Endothelial cell of umbilical vein (primary cell): ENCODE measurements around the gene TSPAN18. TPM values are rescaled to one million over a fixed set of nuclear protein-coding genes. Genes with fewer than 3 reads are reported as not detected.

Experiments used
- BruUV-seq: library from RNA; stranded (reverse); fragments of 400-500 nt; replicated peaks from 2 replicates; lab custom pipeline; 2021; lab: Mats Ljungman, UMichigan
- CTCF ChIA-PET: fragments of 300-600, 350-600 bp; sonication (Branson Sonifier 250); formaldehyde crosslinking; loops from one replicate; lab custom pipeline; 2021; ENCODE audit warnings: antibody characterized with exemption, inconsistent platforms; lab: Charles Lee
- POLR2A ChIA-PET: fragments of 300-600, 350-600 bp; sonication (Branson Sonifier 250); formaldehyde crosslinking; loops from one replicate; lab custom pipeline; 2021; ENCODE audit warnings: antibody characterized with exemption, inconsistent platforms; lab: Charles Lee
- DNase-seq: peaks from one replicate; pipeline ENCODE4 v3.0.0-alpha.2; 2011; ENCODE audit warnings: low read depth, low spot score
- FAIRE-seq: peaks from 2 replicates; lab custom pipeline; 2011; peaks lifted over from hg19 to GRCh38; lab: Jason Lieb, UNC
- H2AFZ ChIP-seq: 2 replicates; pipeline ENCODE4 v1.6.0; 2012; ENCODE audit warnings: low read depth, low read length, control low read depth, inconsistent platforms
- H3K27ac ChIP-seq: 2 replicates; pipeline ENCODE4 v1.5.1; 2011; ENCODE audit warnings: low read depth, mild to moderate bottlenecking, control low read depth, low read length, moderate library complexity; ENCODE audit not compliant: insufficient read depth
- H3K27me3 ChIP-seq, 2 experiments: 2 replicates each; pipeline versions ENCODE4 v1.6.0 to v1.6.1; 2011; ENCODE audit warnings: low read length in 2 of 2, mixed read lengths in 1 of 2; ENCODE audit not compliant: control insufficient read depth in 2 of 2, insufficient read depth in 2 of 2
- H3K36me3 ChIP-seq, 2 experiments: 2 replicates in 1 of 2; 3 replicates in 1 of 2; pipeline ENCODE4 v1.5.1; 2011; ENCODE audit warnings: low read length in 2 of 2, mild to moderate bottlenecking in 1 of 2, moderate library complexity in 1 of 2; ENCODE audit not compliant: control insufficient read depth in 2 of 2, insufficient read depth in 2 of 2; ENCODE audit errors: extremely low read depth in 1 of 2
- H3K4me1 ChIP-seq: 3 replicates; pipeline ENCODE4 v1.5.1; 2011; ENCODE audit warnings: mild to moderate bottlenecking, low read length; ENCODE audit not compliant: control insufficient read depth, insufficient read depth; ENCODE audit errors: extremely low read depth
- H3K4me2 ChIP-seq: 2 replicates; pipeline ENCODE4 v1.6.1; 2011; ENCODE audit warnings: low read length, control low read depth, mixed read lengths; ENCODE audit not compliant: insufficient read depth
- H3K4me3 ChIP-seq, 3 experiments: fragments of 200-600 bp in 1 of 3; sonication (generic), shearing (Covaris generic) in 1 of 3; replicated peaks in 1 of 3; 2 replicates each; pipeline ENCODE4 v1.5.1; 2011 to 2016; ENCODE audit warnings: control low read depth in 3 of 3, low read length in 3 of 3, mild to moderate bottlenecking in 2 of 3, inconsistent platforms in 1 of 3, low read depth in 1 of 3, moderate library complexity in 1 of 3; ENCODE audit not compliant: insufficient read depth in 1 of 3
- H3K79me2 ChIP-seq: 2 replicates; pipeline ENCODE4 v1.6.0; 2012; ENCODE audit warnings: low read length, inconsistent platforms; ENCODE audit not compliant: control insufficient read depth, insufficient read depth
- H3K9ac ChIP-seq: replicated peaks from 2 replicates; pipeline ENCODE3; 2011; ENCODE audit warnings: low read length, control low read depth; ENCODE audit not compliant: insufficient read depth; ENCODE audit errors: extremely low read depth
- H3K9me1 ChIP-seq: replicated peaks from 3 replicates; pipeline ENCODE4 v1.6.0; 2011; ENCODE audit warnings: mild to moderate bottlenecking, low read length; ENCODE audit not compliant: control insufficient read depth, insufficient read depth; ENCODE audit errors: extremely low read depth
- H3K9me3 ChIP-seq: replicated peaks from 2 replicates; pipeline ENCODE4 v1.5.1; 2012; ENCODE audit warnings: low read length, inconsistent platforms; ENCODE audit not compliant: control insufficient read depth, insufficient read depth
- H4K20me1 ChIP-seq: replicated peaks from 2 replicates; pipeline ENCODE3; 2011; ENCODE audit warnings: mild to moderate bottlenecking, low read length; ENCODE audit not compliant: control insufficient read depth, insufficient read depth; ENCODE audit errors: extremely low read depth
- CTCF ChIP-seq, 2 donors: IDR thresholded peaks; 1 replicate in 1 of 2; 2 replicates in 1 of 2; pipeline ENCODE4 v1.5.1; 2011; ENCODE audit warnings: low read length in 2 of 2, mild to moderate bottlenecking in 2 of 2, moderate library complexity in 2 of 2, control low read depth in 1 of 2, inconsistent platforms in 1 of 2, low read depth in 1 of 2; ENCODE audit not compliant: insufficient read depth in 1 of 2; ENCODE audit errors: extremely low read depth in 1 of 2
- EZH2 ChIP-seq: IDR thresholded peaks from 2 replicates; pipeline ENCODE4 v1.6.1; 2012; ENCODE audit warnings: borderline replicate concordance, low read depth, mild to moderate bottlenecking, moderate library complexity, low read length, inconsistent platforms; ENCODE audit not compliant: severe bottlenecking
- FOS ChIP-seq: IDR thresholded peaks from 2 replicates; pipeline ENCODE4 v1.6.1; 2011; ENCODE audit warnings: mild to moderate bottlenecking, low read length, moderate library complexity, borderline replicate concordance; ENCODE audit not compliant: insufficient read depth
- GATA2 ChIP-seq: IDR thresholded peaks from 2 replicates; pipeline ENCODE4 v1.7.0; 2011; ENCODE audit warnings: low read depth, mild to moderate bottlenecking, moderate library complexity, mixed read lengths, low read length; ENCODE audit not compliant: insufficient read length, insufficient read depth
- POLR2AphosphoS5 ChIP-seq: IDR thresholded peaks from 2 replicates; pipeline ENCODE4 v1.6.1; 2012; ENCODE audit warnings: low read depth, mild to moderate bottlenecking, control low read depth, low read length, moderate library complexity; ENCODE audit not compliant: insufficient read depth
- dilution Hi-C: fragments of 300-500 bp; cut with MboI; formaldehyde crosslinking; loops from one replicate; pipeline ENCODE4 v1.15.0; 2019; ENCODE audit warnings: low sequenced_read_pairs; ENCODE audit not compliant: extremely low pct_ligation_motif_present
- intact Hi-C: fragments of 100-400 bp; cut with micrococcal nuclease; formaldehyde crosslinking; loops from one replicate; pipeline ENCODE4 v1.10.0; 2022
- polyA plus RNA-seq, 4 experiments: library from polyadenylated mRNA; depleted of rRNA in 3 of 4; stranded (reverse) in 3 of 4; unstranded in 1 of 4; fragments of >200 nt; gene quantifications; 2 replicates each; pipeline versions ENCODE4 v1.2.1 to v1.2.3, GENCODE V29; 2011 to 2012; ENCODE audit warnings: missing spikeins in 1 of 4
- total RNA-seq: library from RNA; stranded (reverse); gene quantifications from 2 replicates; pipeline ENCODE4 v1.2.3, GENCODE V29; 2021

TSPAN18 gene
- total and polyA plus RNA-seq, 2 donors (not counting 3 experiments of a cell fraction or from before 2014, with no cell fraction given) = 32.2 to 118 TPM

- Histone ChIP-seq H2AFZ (no peak overlapping the region), H3K9me1 (no peaks in the 10 kb centered on the region), H3K4me2 (no peak overlapping the region), H3K79me2 (no peaks in the 10 kb centered on the region), H3K27me3 (peaks cover 2 to 9% of the 10 kb centered on the region in 2 experiments), H3K27ac (no peak overlapping the region), H3K4me1 (no peaks in the 10 kb centered on the region), H3K4me3 (no peak overlapping the region), H3K36me3 (no peaks in the 10 kb centered on the region), H3K9me3 (no peaks in the 10 kb centered on the region), H3K9ac (no peak overlapping the region), H4K20me1 (no peaks in the 10 kb centered on the region)
- ChIA-PET POLR2A (no interaction called here), CTCF (no interaction called here)
- DNase-seq (no peak), FAIRE-seq (no peak)
- no peak for TF ChIP-seq POLR2AphosphoS5
- no peak for TF ChIP-seq CTCF (IDR thresholded peaks at IDR 0.05; ENCODE audit: extremely low read depth in 1 of 2, insufficient read depth in 1 of 2, low read depth in 1 of 2, low read length in 2 of 2)
- TF ChIP-seq FOS = no peak
- no peak for TF ChIP-seq EZH2
- no peak for TF ChIP-seq GATA2
- intact Hi-C loops (no loop called here), dilution Hi-C loops (no loop called here)
- no TSS peak for BruUV-seq
Measured at GRCh38 chr11:44839458-44840084, 112.8 kb downstream of the TSPAN18 start.
